GM21423 (cell line): Measurements from ENCODE around the gene SEL1L.
A peak's percentile ranks its signal among the peaks of the same experiment; 100 is the strongest.
"Not testable (repeated sequence)": the region's sequence is repeated elsewhere in the genome, so short reads cannot be mapped to it uniquely, and the experiment has no call there.

Experiments used
- ATAC-seq: cut with Tn5 transposase; IDR thresholded peaks from one replicate; pipeline ENCODE4 v1.9.1; 2021; ENCODE audit warnings: mild to moderate bottlenecking, moderate library complexity; ENCODE audit not compliant: unreplicated experiment

Gene SEL1L

DNA sequence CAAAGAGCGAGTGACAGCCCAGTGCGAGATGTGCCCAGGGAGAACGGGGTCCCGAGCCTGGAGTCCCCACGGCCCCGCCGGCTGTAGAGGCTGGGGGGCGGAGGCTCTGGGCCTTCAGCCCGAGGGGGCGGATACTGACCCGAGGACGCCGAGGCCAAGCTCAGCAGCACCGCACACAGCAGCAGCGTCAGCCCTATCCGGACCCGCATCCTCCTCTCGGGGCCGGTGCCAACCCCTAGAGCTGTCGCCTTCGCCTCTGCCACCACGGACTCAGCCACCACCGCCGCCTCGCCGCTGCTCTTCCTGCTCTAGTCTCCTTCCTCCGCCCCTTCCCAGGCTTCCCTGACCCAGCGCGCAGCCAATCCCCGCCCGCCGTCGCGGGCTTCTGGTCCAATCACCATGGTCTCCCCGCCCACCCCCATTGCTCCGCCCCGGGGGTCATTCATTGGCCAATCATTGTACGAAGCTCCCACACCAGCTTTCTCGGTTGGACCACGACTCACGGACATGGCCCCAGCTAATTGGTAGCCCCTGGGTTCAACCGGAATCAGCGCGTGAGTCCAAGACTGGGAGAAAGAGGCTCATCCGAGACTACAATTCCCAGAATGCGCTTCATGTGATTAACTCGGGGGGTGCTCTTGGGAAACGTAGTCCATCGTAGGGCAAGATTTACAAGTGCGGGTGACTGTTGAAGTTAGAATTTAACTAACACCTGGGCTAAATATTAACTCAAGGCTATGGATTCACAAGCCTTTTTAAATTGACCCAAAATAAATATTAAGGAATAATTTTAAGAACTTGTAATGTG, at the start of gene SEL1L:
SEL1L (minus strand) TSS at position 318 of the 808 bp plus-strand sequence; CDS start at position 209, 109 bp downstream.
- peak; percentile 92 for ATAC-seq

DNA sequence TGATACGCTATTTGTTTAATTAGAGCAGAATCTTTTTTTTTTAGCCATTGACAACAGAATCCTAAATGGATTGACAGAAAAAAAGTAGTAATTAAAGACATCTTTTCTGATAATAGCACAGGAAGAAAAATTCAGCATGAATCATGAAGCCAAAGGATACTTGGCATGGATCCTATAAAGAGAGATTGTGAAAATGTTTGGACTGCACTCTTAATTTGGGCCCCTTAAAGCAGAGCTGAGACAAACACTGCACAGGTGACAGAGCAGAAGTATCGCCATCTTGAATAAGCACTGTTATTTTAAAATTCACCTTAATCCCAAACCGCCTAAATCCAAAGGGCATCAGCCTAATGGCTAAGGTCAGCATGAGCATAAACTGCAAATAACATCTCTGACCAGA, 48.8 kb upstream of the SEL1L start:
- ATAC-seq, result no peak

DNA sequence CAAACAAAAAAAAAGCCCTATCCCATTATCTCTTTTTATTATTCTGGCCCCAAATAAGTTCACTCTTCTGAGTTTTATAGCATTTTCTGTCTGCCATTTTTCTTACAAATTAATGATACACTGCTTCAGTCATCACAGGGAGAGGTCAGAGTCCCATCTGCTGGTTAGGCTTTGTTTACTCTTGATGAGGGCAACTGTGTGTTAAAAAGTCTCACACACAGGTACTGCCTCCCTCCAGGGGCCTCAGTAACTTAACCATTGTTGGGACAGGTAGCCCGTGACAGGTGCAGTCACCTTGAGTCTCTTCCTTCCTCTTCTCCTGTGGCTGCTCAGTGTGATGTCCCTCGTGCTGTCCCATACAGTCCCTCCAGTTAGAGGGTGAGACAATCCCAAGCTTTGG, 45.5 kb upstream of the SEL1L start:
- ATAC-seq, result no peak

DNA sequence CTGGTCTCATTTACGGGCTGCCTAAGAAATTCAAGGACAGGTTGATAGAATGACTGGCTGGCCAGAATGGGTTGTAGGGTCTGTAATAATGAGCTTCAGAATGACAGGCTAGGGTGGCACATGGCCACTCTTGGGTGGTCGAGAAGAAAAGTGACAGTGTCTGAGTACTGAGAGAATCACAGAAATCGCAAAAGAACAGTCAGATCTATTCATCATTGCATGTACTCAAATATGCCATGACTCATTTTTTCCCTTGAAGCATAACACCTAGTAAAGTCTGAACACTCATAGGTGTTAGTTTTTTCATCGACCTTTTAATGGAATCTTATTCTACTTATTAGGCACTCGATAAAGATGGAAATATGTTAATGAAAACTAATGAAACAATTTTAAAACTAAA, 37.8 kb upstream of the SEL1L start:
- no peak for ATAC-seq

DNA sequence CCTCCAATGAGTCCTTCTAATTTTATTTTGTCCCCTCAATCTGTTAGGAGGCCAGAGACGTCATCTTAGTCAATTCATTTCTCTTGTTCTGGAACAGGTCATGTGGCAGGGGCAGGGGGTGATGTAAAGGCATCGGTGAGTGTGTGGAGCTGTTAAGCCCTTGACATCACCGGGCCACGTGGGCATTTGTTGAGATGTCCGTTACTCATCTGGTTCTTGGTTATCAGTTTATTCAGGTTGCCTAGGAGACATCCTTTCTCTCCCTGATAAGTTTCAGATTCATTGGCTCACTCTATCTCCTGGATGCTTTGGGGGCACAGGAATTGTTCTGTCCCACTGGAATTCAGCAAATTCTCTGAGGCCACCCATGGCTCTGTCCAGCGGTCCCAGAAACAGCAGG, 33.6 kb upstream of the SEL1L start:
- ATAC-seq, result no peak

DNA sequence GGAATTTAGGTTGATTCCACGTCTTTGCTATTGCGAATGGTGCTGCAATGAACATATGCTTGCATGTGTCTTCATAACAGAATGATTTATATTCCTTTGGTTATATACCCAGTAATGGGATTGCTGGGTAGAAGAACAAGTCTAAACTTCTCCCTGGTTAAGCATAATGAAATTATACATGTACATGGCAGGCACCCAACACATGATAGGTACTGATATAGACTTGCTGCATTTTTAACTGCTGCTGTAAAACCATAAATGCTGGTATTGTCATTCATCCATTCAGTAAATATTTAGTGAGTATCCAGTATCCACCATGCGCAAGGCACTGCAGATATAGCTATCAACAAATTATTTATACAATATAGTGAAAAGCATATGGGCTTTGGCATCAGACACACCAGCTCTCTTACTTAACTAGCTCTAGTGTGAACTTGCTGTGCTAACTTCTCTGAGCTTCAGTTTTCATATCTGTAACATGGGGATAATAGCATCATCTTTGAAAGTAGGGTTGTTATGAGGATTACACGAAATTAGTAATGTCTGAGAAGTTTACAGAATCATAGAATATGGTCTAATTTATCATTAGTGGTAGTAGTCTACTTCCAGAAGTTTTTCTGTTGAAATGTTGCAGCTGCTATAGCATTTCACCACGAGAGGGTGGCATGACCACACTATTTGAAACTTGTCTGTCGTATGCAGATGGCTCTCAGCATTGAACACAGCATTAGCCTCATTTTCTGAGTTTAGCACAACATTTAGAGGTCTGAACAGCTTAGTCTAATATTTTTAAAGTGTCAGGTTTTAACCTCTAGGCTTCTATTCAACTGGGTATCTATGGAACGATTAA, 32.0 kb upstream of the SEL1L start:
- peak; percentile 85 for ATAC-seq

DNA sequence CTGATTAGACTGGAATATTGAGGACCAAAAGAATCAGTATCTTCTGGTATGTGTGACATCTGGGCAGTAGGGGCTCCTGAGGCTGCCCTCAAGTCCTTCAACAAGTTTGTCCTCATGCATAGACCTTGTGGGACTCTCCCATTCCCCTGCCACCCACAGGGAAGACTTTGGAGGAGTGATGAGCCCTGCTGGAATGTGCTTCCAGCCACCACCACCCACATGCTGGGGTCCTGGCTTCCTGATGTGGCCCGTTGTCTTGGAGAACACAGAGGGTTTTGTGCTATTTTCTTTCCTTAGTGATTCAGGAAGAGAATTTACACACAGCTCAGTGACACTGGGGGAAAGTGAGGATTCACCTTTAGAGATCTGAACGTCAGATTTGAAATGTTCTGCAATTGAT, 29.2 kb upstream of the SEL1L start:
- no peak for ATAC-seq

DNA sequence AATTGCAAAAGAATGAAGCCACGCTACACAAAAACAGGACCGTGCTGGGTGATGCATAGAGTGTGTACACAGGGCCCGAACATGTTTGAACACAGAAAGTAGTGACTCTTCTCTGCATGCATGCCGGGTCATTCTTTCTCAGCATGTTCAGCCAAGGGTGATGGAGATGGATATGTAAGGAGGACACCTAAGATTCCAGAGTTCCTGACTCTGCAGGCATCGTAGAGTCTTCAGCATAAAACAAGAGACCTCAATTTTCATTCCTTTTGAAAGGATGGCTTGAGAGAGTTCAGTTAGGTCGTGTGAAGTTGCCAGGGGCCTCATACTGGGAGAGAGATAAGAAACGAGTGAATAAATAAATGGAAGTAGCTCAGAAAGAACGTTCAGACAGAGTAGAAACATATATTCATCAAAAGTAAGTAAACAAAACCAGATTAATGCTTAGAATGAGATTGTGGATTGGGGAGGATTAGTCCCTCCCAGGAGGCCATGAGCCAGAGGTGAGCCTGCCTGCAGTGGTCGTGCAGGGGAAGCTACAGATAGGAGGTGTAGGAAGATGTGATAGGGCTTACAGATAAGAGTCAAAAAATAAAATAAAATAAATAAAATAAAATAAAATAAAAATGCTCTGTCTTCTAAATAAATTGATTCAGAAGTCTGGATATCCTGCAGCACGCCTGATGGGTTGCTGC, 27.6 kb upstream of the SEL1L start:
- no peak for ATAC-seq

DNA sequence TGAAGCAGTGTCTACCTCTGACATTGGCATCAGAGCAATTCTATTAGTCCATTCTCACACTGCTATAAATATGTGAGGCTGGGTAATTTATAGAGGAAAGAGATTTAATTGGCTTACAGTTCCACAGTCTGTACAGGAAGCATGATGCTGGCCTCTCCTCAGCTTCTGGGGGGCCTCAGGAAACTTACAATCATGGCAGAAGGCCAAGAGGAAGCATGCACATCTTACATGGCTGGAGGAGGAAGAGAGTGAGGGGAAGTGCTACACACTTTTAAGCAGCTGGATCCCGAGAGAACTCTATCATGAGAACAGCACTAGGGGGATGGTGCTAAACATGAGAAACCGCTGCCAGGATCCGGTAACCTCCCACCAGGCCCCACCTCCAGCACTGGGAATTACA, 25.7 kb upstream of the SEL1L start:
- ATAC-seq, result no peak

DNA sequence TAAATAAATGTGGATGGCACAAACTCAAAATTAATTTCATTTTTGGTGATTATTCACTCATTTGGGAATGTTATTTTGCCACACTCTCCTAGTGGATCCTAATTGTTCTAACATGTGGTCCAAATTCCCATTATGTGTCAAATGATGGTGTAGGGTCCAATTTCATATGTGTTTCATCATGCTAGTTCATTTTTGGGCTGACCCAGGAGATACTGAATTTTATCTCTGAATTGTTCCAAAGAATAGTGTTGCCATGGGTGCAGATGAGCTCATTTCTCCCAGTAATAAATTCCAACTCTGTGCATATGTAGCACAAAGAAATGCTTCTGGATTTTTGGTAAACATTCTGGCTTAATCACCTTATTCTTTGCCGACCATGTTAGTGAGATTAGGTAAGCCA, 23.5 kb upstream of the SEL1L start:
- no peak for ATAC-seq

DNA sequence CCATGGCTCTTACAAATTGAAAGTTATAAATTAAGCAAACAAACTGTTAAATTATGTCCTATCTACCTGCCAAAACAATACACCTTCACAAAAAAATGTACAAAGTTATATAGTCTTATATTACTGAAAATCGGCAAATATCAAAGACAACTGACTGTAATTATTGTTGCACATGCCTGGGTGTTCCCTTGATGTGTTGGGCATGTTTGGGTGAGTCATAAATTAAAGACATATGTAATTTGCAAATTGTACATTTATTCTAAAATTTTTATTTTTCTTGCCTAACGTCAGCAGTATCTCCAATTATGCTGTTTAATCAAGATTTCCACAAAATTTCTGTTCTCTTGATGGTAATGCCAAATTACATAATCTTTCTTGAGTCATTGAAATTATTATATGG, 22.0 kb upstream of the SEL1L start:
- no peak for ATAC-seq

DNA sequence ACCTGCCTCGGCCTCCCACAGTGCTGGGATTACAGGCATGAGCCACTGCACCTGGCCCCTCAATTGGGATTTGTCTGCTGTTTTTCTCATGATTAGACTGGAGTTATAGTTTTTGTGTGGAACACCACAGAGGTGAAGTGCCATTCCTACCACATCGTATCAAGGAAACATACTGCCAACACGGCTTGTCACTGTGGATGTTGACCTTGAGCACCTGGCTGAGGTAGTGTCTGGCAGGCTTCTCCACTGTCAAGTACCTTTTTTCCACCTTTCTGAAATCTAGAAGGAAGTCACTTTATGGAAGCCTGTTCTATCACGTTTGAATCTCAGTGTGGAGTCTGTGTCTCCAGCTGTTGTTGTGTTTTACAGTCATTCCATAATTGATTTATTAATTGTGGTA, 21.4 kb upstream of the SEL1L start:
- ATAC-seq, result no peak

DNA sequence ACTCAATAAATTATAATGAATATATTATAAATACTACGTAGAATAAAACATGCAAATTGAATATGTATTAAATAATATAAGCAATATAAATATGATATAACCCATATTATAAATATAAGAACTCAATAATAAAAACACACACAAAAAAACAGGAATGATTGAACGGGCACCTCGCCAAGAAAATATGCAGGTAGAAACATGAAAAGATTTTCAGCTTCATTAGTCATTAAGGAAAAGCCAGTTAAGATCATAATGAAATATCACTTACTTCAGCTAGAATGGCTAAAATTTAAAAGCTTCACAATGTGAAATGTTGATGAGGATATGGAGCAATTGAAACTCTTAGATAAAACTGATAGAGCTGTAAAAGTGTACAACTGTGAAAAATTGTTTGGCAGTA, 17.8 kb upstream of the SEL1L start:
- no peak for ATAC-seq

DNA sequence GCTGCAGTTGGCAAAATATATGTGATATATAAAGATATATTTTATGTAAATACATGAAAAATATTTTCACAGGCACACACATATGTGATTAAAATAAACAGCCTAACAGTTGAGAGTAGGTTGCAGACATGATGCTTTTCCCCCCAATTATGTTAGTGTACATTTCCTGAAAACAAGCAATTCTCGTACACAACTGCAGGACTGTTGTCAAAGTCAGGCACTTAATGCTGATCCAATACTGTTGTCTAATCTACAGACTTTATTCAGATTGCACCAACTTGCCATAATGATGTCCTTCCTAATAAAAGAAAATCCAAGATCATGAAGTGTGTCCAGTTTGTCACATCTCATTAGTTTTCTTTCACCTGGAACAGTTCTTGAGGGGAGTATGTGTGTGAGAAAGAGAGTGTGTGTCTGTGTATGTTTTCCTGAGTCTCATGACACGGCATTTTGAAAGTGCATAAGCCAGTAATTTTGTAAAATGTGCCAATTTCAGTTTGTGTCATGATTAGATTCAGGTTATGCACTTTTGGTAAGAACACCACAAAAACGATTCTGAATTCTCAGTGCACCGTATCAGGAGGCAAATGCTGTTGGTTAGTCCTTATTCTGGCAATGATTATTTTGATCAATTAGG, 16.5 kb upstream of the SEL1L start:
- peak; percentile 95 for ATAC-seq

DNA sequence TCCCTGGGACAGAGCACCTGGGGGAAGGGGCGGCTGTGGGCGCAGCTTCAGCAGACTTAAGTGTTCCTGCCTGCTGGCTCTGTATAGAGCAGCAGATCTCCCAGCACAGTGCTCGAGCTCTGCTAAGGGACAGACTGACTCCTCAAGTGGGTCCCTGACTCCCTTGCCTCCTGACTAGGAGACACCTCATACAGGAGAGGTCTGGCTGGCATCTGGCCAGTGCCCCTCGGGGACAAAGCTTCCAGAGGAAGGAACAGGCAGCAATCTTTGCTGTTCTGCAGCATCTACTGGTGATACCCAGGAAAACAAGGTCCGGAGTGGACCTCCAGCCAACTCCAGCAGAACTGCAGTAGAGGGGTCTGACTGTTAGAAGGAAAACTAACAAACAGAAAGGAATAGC, 7.6 kb upstream of the SEL1L start:
- ATAC-seq, result not testable (repeated sequence)

DNA sequence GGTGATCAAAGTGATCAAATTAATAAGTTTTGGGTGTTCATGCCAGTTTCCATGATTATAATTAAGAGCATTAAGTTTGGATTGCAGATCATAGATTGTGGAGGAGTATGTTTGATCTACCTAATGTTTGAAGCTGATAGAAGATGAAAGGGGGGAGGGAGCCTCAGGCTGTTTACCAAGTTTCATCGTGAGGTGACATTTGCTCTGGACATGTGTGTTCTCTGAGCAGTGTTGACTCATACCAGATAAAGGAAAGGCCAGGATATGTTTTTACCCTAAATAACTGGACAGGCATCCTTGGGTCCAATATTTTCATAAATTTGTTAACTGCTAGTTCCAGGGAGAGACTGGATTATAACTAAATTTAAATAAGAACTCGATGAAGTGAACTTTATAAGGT, 3.5 kb upstream of the SEL1L start:
- no peak for ATAC-seq

DNA sequence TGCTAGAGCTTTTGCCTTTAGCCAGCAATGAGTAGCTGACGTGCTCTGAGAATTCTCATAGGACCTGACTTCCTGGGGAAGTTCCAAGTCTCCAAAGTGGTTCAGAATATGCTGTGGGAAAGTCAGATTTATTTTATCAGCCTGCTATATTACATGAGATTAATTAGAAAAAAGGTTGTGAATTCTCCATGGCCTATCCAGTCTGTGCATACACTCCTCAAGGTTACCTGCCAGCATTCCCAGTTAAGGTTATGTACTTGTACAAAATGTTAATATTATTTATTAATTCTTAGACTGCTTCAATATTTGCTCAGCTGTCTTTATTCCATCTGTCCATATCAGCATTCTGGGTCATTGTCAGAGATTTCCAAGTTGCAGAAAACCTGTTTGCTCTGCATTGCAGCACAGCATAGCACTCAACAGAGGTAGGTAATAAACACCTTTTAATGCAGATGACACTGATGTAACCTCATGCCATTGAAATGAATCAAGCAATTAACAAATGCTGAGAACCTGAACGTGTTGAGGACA, 2.7 kb upstream of the SEL1L start:
- no peak for ATAC-seq

DNA sequence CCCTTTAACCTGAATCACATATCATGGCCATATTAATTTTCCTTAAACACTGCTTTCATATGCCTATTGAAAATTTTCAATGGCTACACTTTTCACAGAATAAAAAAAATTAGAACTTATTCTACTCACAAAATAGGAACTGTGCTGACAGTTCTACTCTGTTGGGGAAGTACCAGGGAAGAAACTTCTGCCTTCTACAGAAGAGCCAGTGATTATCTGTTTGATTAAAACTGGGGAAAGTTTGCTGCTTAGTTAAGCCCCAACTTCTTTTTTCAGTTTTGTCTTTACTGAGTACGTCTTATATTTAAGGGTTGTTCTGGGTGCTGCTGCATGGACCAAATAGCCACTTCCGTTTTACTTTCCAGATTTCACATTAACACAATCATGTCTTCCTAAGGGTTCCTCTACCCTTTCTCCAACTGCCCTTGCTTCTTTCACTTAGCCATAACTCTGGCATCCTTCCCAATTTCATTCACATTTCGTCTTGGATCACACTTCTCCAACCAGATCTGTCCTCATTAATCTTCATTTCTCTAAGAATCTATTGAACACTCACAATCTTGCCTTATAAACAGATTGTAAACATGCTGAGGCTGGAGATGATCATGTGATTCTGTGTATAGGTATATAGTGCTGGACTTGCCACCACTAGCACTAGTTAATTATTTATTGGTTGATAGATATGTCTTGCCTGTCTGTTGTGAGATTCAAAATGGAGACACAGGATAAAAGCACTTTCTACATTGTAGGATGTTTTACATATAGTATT, 1.9 kb upstream of the SEL1L start:
- peak; percentile 23 for ATAC-seq

DNA sequence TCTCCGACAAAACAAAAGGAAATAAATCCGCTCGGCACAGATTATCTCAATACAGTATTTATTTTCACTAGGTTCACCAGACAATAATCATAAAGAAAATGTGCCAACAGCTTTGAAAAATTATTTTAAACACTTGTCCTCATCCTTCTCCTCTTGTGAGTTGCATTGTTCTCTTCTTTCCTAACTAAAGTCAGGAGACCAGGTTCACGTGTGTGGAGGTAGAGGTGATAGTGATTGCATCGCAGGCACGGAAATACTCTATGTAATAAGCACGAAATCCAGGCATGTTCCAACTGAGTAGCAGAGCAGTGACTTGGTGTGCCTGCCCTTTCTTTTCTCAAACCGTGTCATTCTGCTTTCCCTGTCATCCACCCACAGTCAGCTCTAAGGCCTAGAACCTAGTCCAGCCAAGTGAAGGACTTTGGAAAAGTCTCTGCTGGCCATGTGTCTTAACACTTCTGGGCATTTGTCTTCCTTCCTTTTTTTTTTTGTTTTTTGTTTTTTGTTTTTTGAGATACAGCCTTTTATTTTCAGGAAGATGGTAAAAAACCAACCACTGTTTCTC, 939 bp upstream of the SEL1L start:
- no peak for ATAC-seq

DNA sequence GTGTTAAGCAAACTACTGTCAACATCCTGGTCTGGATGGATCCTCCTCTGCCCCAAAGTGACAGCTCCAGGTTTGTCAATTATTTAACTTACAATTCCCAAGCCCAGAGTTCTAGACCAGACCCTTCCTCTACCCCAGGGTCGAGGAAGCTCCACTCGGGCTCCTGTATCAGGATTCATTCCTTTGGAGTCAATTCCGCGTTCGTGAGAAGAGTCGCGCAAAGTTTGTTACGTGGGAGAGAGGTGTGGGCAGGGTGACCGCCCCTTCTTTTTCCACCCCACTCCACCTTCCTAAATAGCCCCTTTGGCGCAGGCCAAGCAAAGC, 479 bp downstream of the SEL1L start:
- ATAC-seq, result no peak
